Right renal pelvis (tissue), 4 donors: ENCODE results near the gene AP3S2. TPM values are rescaled to one million over a fixed set of nuclear protein-coding genes. Genes with fewer than 3 reads are reported as not detected.

Experiments used
- DNase-seq, 4 donors: peaks; one replicate each; pipeline ENCODE4 v3.0.0-alpha.2; 2013; ENCODE audit warnings: low read depth in 4 of 4, low spot score in 3 of 4, missing footprints in 1 of 4
- polyA plus RNA-seq, 4 donors: library from polyadenylated mRNA; unstranded; fragments of 120-200 nt; gene quantifications; one replicate each; pipeline ENCODE4 v1.2.1, GENCODE V29; 2013; ENCODE audit not compliant: insufficient read length in 4 of 4

Gene AP3S2
- polyA plus RNA-seq, 4 donors, result 36.4 to 51.2 (median 40.2) TPM

- DNase-seq, result no peak
Observed at GRCh38 chr15:89820666-89821611, 72.9 kb downstream of the AP3S2 start.

- DNase-seq, result no peak
Observed at GRCh38 chr15:89818287-89818686, 75.5 kb downstream of the AP3S2 start.

GRCh38 chr15:89817701-89818280 lies 76.0 kb downstream of the AP3S2 start:
- no peak for DNase-seq

GRCh38 chr15:89815769-89816168 lies 78.0 kb downstream of the AP3S2 start:
- DNase-seq, result no peak

GRCh38 chr15:89814112-89814742 lies 79.6 kb downstream of the AP3S2 start:
- DNase-seq, result no peak

GRCh38 chr15:89813381-89814111 lies 80.2 kb downstream of the AP3S2 start:
- no peak for DNase-seq

- DNase-seq, result no peak
Observed at GRCh38 chr15:89812847-89813320, 80.9 kb downstream of the AP3S2 start.

GRCh38 chr15:89812011-89812846 lies 81.6 kb downstream of the AP3S2 start:
- DNase-seq, result no peak

GRCh38 chr15:89810837-89811236 lies 83.0 kb downstream of the AP3S2 start:
- no peak for DNase-seq

GRCh38 chr15:89809787-89810148 lies 84.0 kb downstream of the AP3S2 start:
- DNase-seq, result no peak

- no peak for DNase-seq
Observed at GRCh38 chr15:89809093-89809786, 84.6 kb downstream of the AP3S2 start.

- no peak for DNase-seq
Observed at GRCh38 chr15:89808160-89808870, 85.5 kb downstream of the AP3S2 start.

- DNase-seq, result no peak
Observed at GRCh38 chr15:89807689-89808088, 86.1 kb downstream of the AP3S2 start.

- no peak for DNase-seq
Observed at GRCh38 chr15:89806559-89807550, 86.9 kb downstream of the AP3S2 start.

- no peak for DNase-seq
Observed at GRCh38 chr15:89806210-89806558, 87.6 kb downstream of the AP3S2 start.

GRCh38 chr15:89805241-89806209 lies 88.3 kb downstream of the AP3S2 start:
- no peak for DNase-seq
